IPS-18c (cell line): ENCODE measurements around the gene TXNDC17.
"Not testable (repeated sequence)": the region's sequence is repeated elsewhere in the genome, so short reads cannot be mapped to it uniquely, and the experiment has no call there.

Source experiments
- H3K4me3 ChIP-seq: 2 replicates; pipeline ENCODE4 v1.7.0; 2013; ENCODE audit warnings: low read depth, mild to moderate bottlenecking, low read length, moderate library complexity; ENCODE audit not compliant: insufficient read depth
- H3K9me3 ChIP-seq: one replicate; pipeline ENCODE4 v1.6.1; 2013; ENCODE audit warnings: mild to moderate bottlenecking, low read length, moderate library complexity; ENCODE audit not compliant: control insufficient read depth, insufficient read depth

TXNDC17 gene

DNA sequence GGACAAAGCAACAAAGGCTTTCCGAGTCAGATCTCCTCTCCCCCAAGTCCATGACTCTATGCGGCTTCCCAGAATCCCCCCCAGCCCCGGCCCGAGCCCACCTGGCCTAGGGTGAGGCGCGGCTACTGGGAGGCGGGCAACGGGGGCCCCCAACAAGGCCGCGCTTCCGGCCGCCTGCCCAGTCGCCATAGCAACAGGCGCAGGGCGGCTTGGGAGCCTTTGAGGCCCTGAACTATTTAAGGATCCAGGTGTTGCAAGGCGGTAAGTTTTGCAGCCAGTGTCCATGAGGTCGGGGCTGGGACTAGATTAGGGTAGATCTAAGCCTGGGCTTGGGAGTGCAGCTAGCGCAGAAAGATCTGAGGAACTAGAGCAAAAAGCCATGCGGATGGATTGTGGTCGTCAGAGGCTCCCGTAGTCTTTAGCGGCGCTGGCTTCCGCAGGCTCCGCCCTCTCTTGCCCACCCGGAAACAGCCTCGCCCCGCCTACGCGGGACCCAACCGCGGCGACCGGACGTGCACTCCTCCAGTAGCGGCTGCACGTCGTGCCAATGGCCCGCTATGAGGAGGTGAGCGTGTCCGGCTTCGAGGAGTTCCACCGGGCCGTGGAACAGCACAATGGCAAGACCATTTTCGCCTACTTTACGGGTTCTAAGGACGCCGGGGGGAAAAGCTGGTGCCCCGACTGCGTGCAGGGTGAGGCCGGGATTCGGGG is at the start of gene TXNDC17, which contains the start of gene KIAA0753:
TSS of gene TXNDC17 (plus strand) at position 525 of the 711 bp plus-strand sequence. CDS start at position 548, 23 bp downstream.
TSS of gene KIAA0753 (minus strand) at position 176 of the 711 bp plus-strand sequence. CDS start 5,608 bp downstream, outside the sequence.
- H3K4me3 ChIP-seq, result peak within 1 kb of the TSS; percentile 79
- no peaks in the 10 kb centered on the region for H3K9me3 ChIP-seq

GRCh38 chr17:6591599-6592158 is 49.2 kb upstream of the TXNDC17 start:
- no peaks in the 10 kb centered on the region for H3K9me3 ChIP-seq
- no peak overlapping the region for H3K4me3 ChIP-seq

DNA sequence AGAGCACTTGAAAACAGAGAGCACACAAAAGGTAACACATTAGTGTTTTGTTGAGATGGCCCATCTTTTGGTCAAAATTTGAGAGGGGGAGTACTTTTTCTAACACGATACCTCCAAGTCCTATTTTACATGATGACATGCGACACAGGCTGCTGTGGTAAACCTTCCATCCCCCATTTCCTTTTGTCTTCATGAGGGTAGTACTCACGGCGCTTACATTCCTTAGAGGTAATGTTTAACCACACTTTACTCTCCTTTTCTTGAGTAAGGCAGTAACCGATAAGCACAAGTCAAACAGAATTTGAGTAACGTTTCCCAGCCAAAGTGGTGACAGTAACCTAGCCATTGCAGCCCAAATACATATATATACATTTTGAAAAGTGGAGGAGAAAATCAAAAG is 48.7 kb upstream of the TXNDC17 start:
- no peak overlapping the region for H3K4me3 ChIP-seq
- no peaks in the 10 kb centered on the region for H3K9me3 ChIP-seq

GRCh38 chr17:6593371-6593770 is 47.5 kb upstream of the TXNDC17 start:
- H3K4me3 ChIP-seq, result not testable (repeated sequence)

GRCh38 chr17:6596081-6596480 is 44.8 kb upstream of the TXNDC17 start:
- no peaks in the 10 kb centered on the region for H3K9me3 ChIP-seq
- H3K4me3 ChIP-seq, result no peak overlapping the region

More at GRCh38 chr17:6593371-6593770, 47.5 kb upstream of the TXNDC17 start:
- H3K9me3 ChIP-seq, result not testable (repeated sequence)

DNA sequence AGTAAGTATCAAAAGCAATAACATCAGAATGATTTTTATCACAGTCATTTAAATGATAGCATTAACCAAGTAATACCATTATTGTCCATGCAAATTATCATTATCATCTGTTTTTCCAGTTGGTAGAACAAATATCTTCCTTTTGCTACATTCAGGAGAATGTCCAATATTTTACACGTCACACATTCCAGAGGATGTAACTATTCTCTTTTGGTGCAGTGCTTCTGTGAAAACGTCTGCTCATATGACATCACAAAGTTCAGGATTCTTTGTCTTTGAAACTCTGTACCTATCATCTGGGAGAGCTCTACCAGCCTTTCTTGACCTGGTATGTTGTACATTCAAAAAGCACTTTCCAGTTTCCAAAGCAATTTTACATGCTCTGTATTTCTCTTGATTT is 44.3 kb upstream of the TXNDC17 start:
- Histone ChIP-seq H3K4me3 (no peak overlapping the region), H3K9me3 (no peaks in the 10 kb centered on the region)

GRCh38 chr17:6596941-6597340 is 43.9 kb upstream of the TXNDC17 start:
- H3K9me3 ChIP-seq, result no peaks in the 10 kb centered on the region
- H3K4me3 ChIP-seq, result no peak overlapping the region

DNA sequence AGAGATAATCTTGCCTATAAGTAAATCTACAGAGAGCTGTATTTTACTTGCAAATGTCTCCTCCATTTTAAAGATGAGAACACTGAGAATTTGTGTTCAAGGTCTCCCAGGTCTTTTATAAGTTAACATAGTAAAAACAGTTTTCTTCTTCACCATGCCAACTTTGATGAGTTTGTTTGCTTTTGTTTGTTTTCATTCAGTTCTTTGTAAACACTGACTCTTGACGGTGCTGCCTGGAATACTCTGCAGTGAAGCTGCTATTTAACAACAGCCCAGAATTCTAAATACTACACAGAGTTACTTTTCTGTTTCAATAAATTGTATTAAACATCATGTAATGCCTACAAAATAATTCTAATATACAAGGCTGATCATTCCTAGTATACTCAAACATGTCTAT is 43.1 kb upstream of the TXNDC17 start:
- H3K9me3 ChIP-seq, result no peaks in the 10 kb centered on the region
- H3K4me3 ChIP-seq, result no peak overlapping the region

DNA sequence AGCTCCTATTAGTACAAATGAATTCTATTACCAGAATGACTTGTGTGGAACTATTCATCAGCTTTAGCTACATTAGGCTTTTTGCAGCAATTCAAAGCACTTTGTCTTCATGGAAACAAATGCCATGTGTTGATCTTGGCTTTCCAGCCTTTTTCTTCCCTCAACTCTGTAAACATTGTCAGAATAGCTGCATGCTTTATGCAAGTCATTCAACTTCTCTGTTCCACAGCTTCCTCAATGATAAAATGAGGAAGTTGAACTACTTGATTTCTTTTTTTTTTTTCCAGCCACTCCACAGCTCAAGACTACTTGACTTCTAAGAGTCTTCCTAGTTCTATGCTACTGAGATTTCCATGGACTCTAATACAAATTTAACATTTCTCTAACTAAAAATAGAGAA is 41.5 kb upstream of the TXNDC17 start:
- H3K9me3 ChIP-seq, result no peaks in the 10 kb centered on the region
- no peak overlapping the region for H3K4me3 ChIP-seq

- Histone ChIP-seq H3K4me3 (no peak overlapping the region), H3K9me3 (no peaks in the 10 kb centered on the region)
Observed at GRCh38 chr17:6602141-6602540, 38.7 kb upstream of the TXNDC17 start.

DNA sequence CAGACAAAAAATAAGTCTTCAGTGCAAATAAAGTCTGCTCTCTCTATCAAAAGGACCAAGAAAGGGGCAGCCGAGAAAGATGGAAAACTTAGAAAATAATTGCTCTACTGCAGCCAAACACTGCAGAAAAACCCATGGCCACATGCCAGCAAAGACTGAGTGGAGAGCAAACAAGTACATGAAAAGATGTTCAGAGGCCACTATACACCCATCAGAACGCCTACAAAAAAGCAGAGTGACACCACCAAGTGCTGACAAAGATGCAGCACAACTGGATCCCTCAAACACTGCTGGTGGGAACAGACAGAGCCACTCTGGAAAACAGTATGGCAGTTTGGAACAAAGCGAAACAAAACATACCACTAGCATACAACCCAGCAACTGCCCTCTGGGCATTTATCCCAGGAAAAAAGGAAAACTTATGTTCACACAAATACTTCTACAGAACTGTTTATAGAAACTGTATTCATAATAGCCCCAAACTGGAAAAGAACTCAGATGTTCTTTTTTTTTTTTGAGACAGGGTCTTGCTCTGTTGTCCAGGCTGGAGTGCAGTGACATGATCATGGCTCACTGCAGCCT is 37.0 kb upstream of the TXNDC17 start:
- Histone ChIP-seq H3K4me3 (no peak overlapping the region), H3K9me3 (no peaks in the 10 kb centered on the region)

GRCh38 chr17:6605142-6605541 is 35.7 kb upstream of the TXNDC17 start:
- H3K4me3 ChIP-seq, result no peak overlapping the region
- H3K9me3 ChIP-seq, result no peaks in the 10 kb centered on the region

- Histone ChIP-seq H3K9me3 (no peaks in the 10 kb centered on the region), H3K4me3 (no peak overlapping the region)
Observed at GRCh38 chr17:6608321-6608720, 32.5 kb upstream of the TXNDC17 start.

DNA sequence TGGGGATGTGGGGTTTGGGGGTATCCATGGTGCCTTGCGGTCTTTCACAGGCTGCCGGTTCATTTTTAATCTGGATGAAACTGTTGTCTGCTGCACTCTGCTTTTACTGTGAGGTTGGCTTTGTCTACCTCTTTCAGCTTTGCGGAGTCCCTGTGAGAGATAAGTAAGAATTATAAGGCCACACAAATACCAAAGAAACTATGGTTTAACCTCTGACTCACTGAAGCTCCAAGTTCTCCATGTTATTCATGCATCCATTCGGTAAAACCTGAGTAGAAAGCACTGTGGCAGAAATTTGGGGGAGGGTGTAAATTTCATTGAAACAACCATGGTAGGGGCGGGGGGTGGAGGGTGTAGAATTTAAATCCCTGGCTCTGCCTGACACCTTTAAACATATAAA is 30.8 kb upstream of the TXNDC17 start:
- Histone ChIP-seq H3K4me3 (no peak overlapping the region), H3K9me3 (no peaks in the 10 kb centered on the region)

- no peak overlapping the region for H3K4me3 ChIP-seq
- H3K9me3 ChIP-seq, result no peaks in the 10 kb centered on the region
Observed at GRCh38 chr17:6611231-6611630, 29.6 kb upstream of the TXNDC17 start.

DNA sequence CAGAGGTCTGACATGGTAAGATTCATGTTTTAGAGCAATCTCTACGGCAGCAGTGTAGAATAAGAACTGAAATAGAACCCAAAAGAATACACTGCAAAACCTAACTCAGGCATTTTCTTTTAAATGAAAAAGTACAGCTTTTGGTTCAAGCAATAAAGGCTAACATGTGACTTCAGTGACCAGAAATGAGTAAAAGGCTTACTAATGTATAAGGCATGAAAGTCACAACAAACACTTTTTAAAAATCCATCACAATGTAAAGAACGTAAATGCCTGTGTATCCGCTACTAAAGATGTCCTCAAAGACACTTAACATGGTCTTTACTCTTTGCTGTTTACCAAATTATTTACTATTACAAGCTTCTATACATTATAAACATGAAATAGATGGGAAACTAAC is 16.9 kb upstream of the TXNDC17 start:
- Histone ChIP-seq H3K9me3 (no peaks in the 10 kb centered on the region), H3K4me3 (no peak overlapping the region)

GRCh38 chr17:6626616-6627015 is 14.2 kb upstream of the TXNDC17 start:
- H3K4me3 ChIP-seq, result no peak overlapping the region
- H3K9me3 ChIP-seq, result no peaks in the 10 kb centered on the region

DNA sequence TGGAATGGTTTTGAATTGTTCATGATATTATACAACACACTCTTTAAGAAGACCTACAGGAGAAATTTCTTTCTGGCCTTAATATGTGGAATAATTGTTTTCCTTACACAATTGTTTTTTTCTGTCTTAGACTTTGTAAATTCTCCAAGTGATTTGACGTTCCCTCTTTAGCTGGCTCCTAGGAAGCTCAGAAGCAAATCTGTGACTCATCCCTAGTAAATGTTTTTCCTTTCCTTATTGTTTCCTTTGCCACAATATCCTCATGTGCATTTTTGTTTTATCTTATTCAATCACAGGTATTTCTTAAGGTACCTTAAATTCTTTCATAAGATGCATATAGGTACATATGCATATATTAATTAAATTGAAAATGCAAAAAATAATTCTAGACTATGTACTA is 13.8 kb upstream of the TXNDC17 start:
- H3K4me3 ChIP-seq, result no peak overlapping the region
- H3K9me3 ChIP-seq, result no peaks in the 10 kb centered on the region
